CD14-positive monocyte (primary cell): ENCODE results near the gene MAP7. TPM values are rescaled to one million over a fixed set of nuclear protein-coding genes. Genes with fewer than 3 reads are reported as not detected.

Source experiments
- DNase-seq, 3 donors: peaks; one replicate each; pipeline ENCODE4 v3.0.0-alpha.2; 2011 to 2022
- H2AFZ ChIP-seq: 2 replicates; pipeline ENCODE4 v1.6.0; 2012; ENCODE audit warnings: mild to moderate bottlenecking, low read depth, low read length, inconsistent platforms; ENCODE audit not compliant: insufficient read depth, poor library complexity, severe bottlenecking
- H3K27ac ChIP-seq, 2 donors: 1 replicate in 1 of 2; 2 replicates in 1 of 2; pipeline ENCODE4 v1.5.1; 2012 to 2013; ENCODE audit warnings: low read length in 2 of 2, control low read depth in 1 of 2, inconsistent platforms in 1 of 2, low read depth in 1 of 2, mild to moderate bottlenecking in 1 of 2
- H3K27me3 ChIP-seq, 2 donors: one replicate each; pipeline versions ENCODE4 v1.6.0 to v1.6.1; 2011 to 2013; ENCODE audit warnings: low read length in 2 of 2; ENCODE audit not compliant: control insufficient read depth in 2 of 2, insufficient read depth in 2 of 2
- H3K36me3 ChIP-seq, 2 donors: replicated peaks in 1 of 2; 1 replicate in 1 of 2; 2 replicates in 1 of 2; pipeline versions ENCODE4 v1.5.1 to v1.6.1; 2012 to 2013; ENCODE audit warnings: low read length in 2 of 2, control low read depth in 1 of 2, inconsistent platforms in 1 of 2, mild to moderate bottlenecking in 1 of 2; ENCODE audit not compliant: insufficient read depth in 2 of 2, control insufficient read depth in 1 of 2
- H3K4me1 ChIP-seq, 2 donors: 1 replicate in 1 of 2; 2 replicates in 1 of 2; pipeline versions ENCODE4 v1.5.1 to v1.6.1; 2012 to 2013; ENCODE audit warnings: low read length in 2 of 2, control low read depth in 1 of 2, inconsistent platforms in 1 of 2, mild to moderate bottlenecking in 1 of 2, moderate library complexity in 1 of 2; ENCODE audit not compliant: insufficient read depth in 2 of 2, control insufficient read depth in 1 of 2
- H3K4me2 ChIP-seq: replicated peaks from 2 replicates; pipeline ENCODE3; 2012; ENCODE audit warnings: low read length, moderate library complexity, mild to moderate bottlenecking; ENCODE audit not compliant: poor library complexity, severe bottlenecking; ENCODE audit errors: extremely low read depth
- H3K4me3 ChIP-seq, 3 experiments: fragments of 200-600 bp in 1 of 3; sonication (generic) in 1 of 3; replicated peaks in 1 of 3; 1 replicate in 2 of 3; 2 replicates in 1 of 3; pipeline ENCODE4 v1.5.1; 2011 to 2013; ENCODE audit warnings: low read length in 3 of 3, mild to moderate bottlenecking in 3 of 3, control low read depth in 2 of 3, low read depth in 2 of 3, inconsistent platforms in 1 of 3, moderate library complexity in 1 of 3
- H3K79me2 ChIP-seq: 2 replicates; pipeline ENCODE4 v1.6.0; 2012; ENCODE audit warnings: mild to moderate bottlenecking, control low read depth, inconsistent platforms, low read length, moderate library complexity; ENCODE audit not compliant: insufficient read depth
- H3K9ac ChIP-seq: 2 replicates; pipeline ENCODE4 v1.6.0; 2017; ENCODE audit warnings: low read length, mild to moderate bottlenecking; ENCODE audit not compliant: insufficient read depth, poor library complexity, severe bottlenecking
- H3K9me3 ChIP-seq, 2 donors: replicated peaks in 1 of 2; 1 replicate in 1 of 2; 2 replicates in 1 of 2; pipeline versions ENCODE4 v1.5.1 to v1.6.1; 2012 to 2013; ENCODE audit warnings: low read length in 2 of 2, control low read depth in 1 of 2; ENCODE audit not compliant: control insufficient read depth in 1 of 2, insufficient read depth in 1 of 2
- H4K20me1 ChIP-seq: 2 replicates; pipeline ENCODE4 v1.6.0; 2012; ENCODE audit warnings: mild to moderate bottlenecking, low read length, control low read depth, moderate library complexity; ENCODE audit not compliant: insufficient read depth
- H3K27ac Mint-ChIP-seq, 7 donors: one replicate each; pipeline ENCODE4 v1.8.0; 2020; ENCODE audit warnings: mild to moderate bottlenecking in 7 of 7, mixed read lengths in 7 of 7, moderate library complexity in 6 of 7, inconsistent platforms in 2 of 7
- H3K27me3 Mint-ChIP-seq, 3 donors: one replicate each; pipeline ENCODE4 v1.8.0; 2021 to 2022; ENCODE audit warnings: low read depth in 3 of 3, mild to moderate bottlenecking in 3 of 3, mixed read lengths in 3 of 3, moderate library complexity in 3 of 3, inconsistent platforms in 1 of 3
- H3K36me3 Mint-ChIP-seq, 2 donors: one replicate each; pipeline ENCODE4 v1.8.0; 2020; ENCODE audit warnings: mixed read lengths in 2 of 2, inconsistent platforms in 1 of 2, mild to moderate bottlenecking in 1 of 2
- H3K4me1 Mint-ChIP-seq: one replicate; pipeline ENCODE4 v1.8.0; 2020; ENCODE audit warnings: mild to moderate bottlenecking, mixed read lengths
- H3K4me3 Mint-ChIP-seq, 2 donors: one replicate each; pipeline ENCODE4 v1.8.0; 2020; ENCODE audit warnings: mild to moderate bottlenecking in 2 of 2, mixed read lengths in 2 of 2, moderate library complexity in 1 of 2
- H3K9me3 Mint-ChIP-seq, 7 donors: one replicate each; pipeline ENCODE4 v1.8.0; 2020 to 2022; ENCODE audit warnings: mixed read lengths in 7 of 7, mild to moderate bottlenecking in 6 of 7, moderate library complexity in 6 of 7, inconsistent platforms in 2 of 7
- CTCF ChIP-seq: fragments of 200-600 bp; IDR thresholded peaks from one replicate; pipeline ENCODE4 v1.8.0; 2022; ENCODE audit warnings: antibody characterized with exemption, mild to moderate bottlenecking
- whole genome bisulfite sequencing: methylation state at CpG from one replicate; pipeline ENCODE4 v1.1.5; 2013; ENCODE audit warnings: missing lambda C conversion rate; ENCODE audit not compliant: insufficient coverage; 5-methylcytosine and 5-hydroxymethylcytosine counted together
- intact Hi-C, 2 donors: fragments of 100-400 bp; cut with micrococcal nuclease; formaldehyde crosslinking; loops; one replicate each; pipeline versions ENCODE4 v1.15.0 to v1.15.1; 2023
- polyA plus RNA-seq, 3 donors: library from polyadenylated mRNA; depleted of rRNA in 1 of 3; unstranded in 2 of 3; stranded (reverse) in 1 of 3; fragments of 300-500 nt in 2 of 3; fragments of >200 nt in 1 of 3; fragmentation: Illumina TruSeq in 2 of 3; gene quantifications; 1 replicate in 2 of 3; 2 replicates in 1 of 3; pipeline ENCODE4 v1.2.3, GENCODE V29; 2012 to 2021

The MAP7 gene
- polyA plus RNA-seq, 3 donors: 0.67 to 1.6 (median 1.2) TPM

GRCh38 chr6:136359851-136360250 lies 190.4 kb downstream of the MAP7 start:
- Mint-ChIP-seq H3K9me3 (peaks cover 0 to 3% (median 0%) of the 10 kb centered on the region in 7 donors), H3K27me3 (peaks cover 0 to 1% (median 0%) of the 10 kb centered on the region in 3 donors), H3K36me3 (peaks cover 8 to 15% of the 10 kb centered on the region in 2 donors), H3K27ac (no peak overlapping the region), H3K4me3 (no peak overlapping the region), H3K4me1 (peaks cover 8% of the 10 kb centered on the region)
- Histone ChIP-seq H3K36me3 (no peaks in the 10 kb centered on the region), H4K20me1 (no peaks in the 10 kb centered on the region), H3K27ac (no peak overlapping the region), H3K9me3 (no peaks in the 10 kb centered on the region), H3K9ac (no peak overlapping the region), H3K4me3 (no peak overlapping the region), H3K4me2 (no peak overlapping the region), H2AFZ (no peak overlapping the region), H3K79me2 (no peaks in the 10 kb centered on the region), H3K4me1 (peaks cover 3 to 4% of the 10 kb centered on the region in 2 donors), H3K27me3 (no peaks in the 10 kb centered on the region)
- WGBS: 100% methylated on average over 1 of the region's 6 CpGs
- TF ChIP-seq CTCF: no peak
- intact Hi-C loops: no loop called here
- DNase-seq: no peak

GRCh38 chr6:136351518-136352110 lies 198.6 kb downstream of the MAP7 start:
- Histone ChIP-seq H3K4me3 (no peak overlapping the region), H4K20me1 (no peaks in the 10 kb centered on the region), H3K4me1 (peaks cover 9 to 10% of the 10 kb centered on the region in 2 donors), H3K9ac (no peak overlapping the region), H3K79me2 (no peaks in the 10 kb centered on the region), H3K36me3 (no peaks in the 10 kb centered on the region), H3K27me3 (no peaks in the 10 kb centered on the region), H3K9me3 (no peaks in the 10 kb centered on the region), H3K27ac (no peak overlapping the region), H2AFZ (no peak overlapping the region), H3K4me2 (no peak overlapping the region)
- peaks cover 12% of the 10 kb centered on the region for H3K4me1 Mint-ChIP-seq
- no peak overlapping the region for H3K4me3 Mint-ChIP-seq
- peak overlapping the region in 1 of 7 donors; percentile 60 for H3K27ac Mint-ChIP-seq
- H3K27me3 Mint-ChIP-seq: peaks cover 0 to 1% (median 0%) of the 10 kb centered on the region in 3 donors
- no peak for DNase-seq
- H3K9me3 Mint-ChIP-seq: no peaks in the 10 kb centered on the region
- peaks cover 0 to 1% of the 10 kb centered on the region in 2 donors for H3K36me3 Mint-ChIP-seq
- intact Hi-C loops: no loop called here
- TF ChIP-seq CTCF: no peak
- WGBS: 83% methylated on average over 1 of the region's 2 CpGs
